Lung microvascular endothelial cell (primary cell): ENCODE data around the gene STX4. TPM values are rescaled to one million over a fixed set of nuclear protein-coding genes. Genes with fewer than 3 reads are reported as not detected.
A peak's percentile ranks its signal among the peaks of the same experiment; 100 is the strongest.
"Not testable (repeated sequence)": the region's sequence is repeated elsewhere in the genome, so short reads cannot be mapped to it uniquely, and the experiment has no call there.

Source experiments
- DNase-seq, 2 donors: peaks; one replicate each; pipeline versions ENCODE4 v3.0.0 to v3.0.0-alpha.2; 2010; ENCODE audit warnings: low read depth in 2 of 2
- total RNA-seq: library from RNA; depleted of rRNA; stranded (reverse); fragments of >200 nt; gene quantifications from 2 replicates; pipeline ENCODE4 v1.2.1, GENCODE V29; 2014

STX4 gene
- total RNA-seq, 1 donor from 2014 or later = 27.0 TPM

GRCh38 chr16:30998852-30999761 lies 34.3 kb upstream of the STX4 start:
- no peak for DNase-seq

GRCh38 chr16:31000671-31001382 lies 32.5 kb upstream of the STX4 start:
- no peak for DNase-seq

GRCh38 chr16:31001507-31002249 lies 31.7 kb upstream of the STX4 start:
- no peak for DNase-seq

- no peak for DNase-seq
Observed at GRCh38 chr16:31002250-31002700, 31.1 kb upstream of the STX4 start.

- no peak for DNase-seq
Observed at GRCh38 chr16:31002862-31003341, 30.5 kb upstream of the STX4 start.

GRCh38 chr16:31003744-31004143 lies 29.6 kb upstream of the STX4 start:
- no peak for DNase-seq

- no peak for DNase-seq
Observed at GRCh38 chr16:31004658-31005057, 28.7 kb upstream of the STX4 start.

- no peak for DNase-seq
Observed at GRCh38 chr16:31005350-31006085, 27.8 kb upstream of the STX4 start.

GRCh38 chr16:31006086-31006385 lies 27.3 kb upstream of the STX4 start:
- no peak for DNase-seq

- DNase-seq = no peak
Observed at GRCh38 chr16:31006589-31006988, 26.8 kb upstream of the STX4 start.

GRCh38 chr16:31007684-31008083 lies 25.7 kb upstream of the STX4 start:
- DNase-seq = no peak

GRCh38 chr16:31008149-31008548 lies 25.2 kb upstream of the STX4 start:
- no peak for DNase-seq

GRCh38 chr16:31008551-31008950 lies 24.8 kb upstream of the STX4 start:
- no peak for DNase-seq

- no peak for DNase-seq
Observed at GRCh38 chr16:31009120-31009519, 24.2 kb upstream of the STX4 start.

- DNase-seq = no peak
Observed at GRCh38 chr16:31009894-31010584, 23.3 kb upstream of the STX4 start.

GRCh38 chr16:31010585-31011325 lies 22.6 kb upstream of the STX4 start, which contains the start of gene STX1B:
Gene STX1B (minus strand): TSS chr16:31010638. CDS start chr16:31010396, 242 bp downstream.
- DNase-seq = no peak

GRCh38 chr16:31011815-31012214 lies 21.5 kb upstream of the STX4 start:
- not testable (repeated sequence) for DNase-seq

- DNase-seq = not testable (repeated sequence)
Observed at GRCh38 chr16:31013292-31013691, 20.1 kb upstream of the STX4 start.

- DNase-seq = peak in 1 of 2 donors; percentile 11
Observed at GRCh38 chr16:31016018-31016417, 17.3 kb upstream of the STX4 start.

- not testable (repeated sequence) for DNase-seq
Observed at GRCh38 chr16:31017756-31018155, 15.6 kb upstream of the STX4 start.
